Stimulated activated CD4-positive, alpha-beta T cell treated with anti-CD3 and anti-CD28 coated beads, Interleukin-1b, Interleukin-23, amount 100 ng/mL, for 1 hour (primary cell): ENCODE results near the gene MCAM.

Experiments
- DNase-seq, 2 donors: peaks; one replicate each; pipeline ENCODE4 v3.0.0-alpha.2; 2020; ENCODE audit warnings: low read depth in 2 of 2

Gene MCAM

GRCh38 chr11:119306373-119306890, 10.5 kb downstream of the MCAM start:
- no peak for DNase-seq

- DNase-seq, result no peak
Measured at GRCh38 chr11:119305556-119306372, 11.2 kb downstream of the MCAM start.

GRCh38 chr11:119303227-119303718, 13.7 kb downstream of the MCAM start:
- no peak for DNase-seq

GRCh38 chr11:119300198-119300964, 16.5 kb downstream of the MCAM start:
- no peak for DNase-seq

GRCh38 chr11:119299416-119299815, 17.5 kb downstream of the MCAM start:
- DNase-seq, result no peak

- no peak for DNase-seq
Measured at GRCh38 chr11:119298726-119299125, 18.2 kb downstream of the MCAM start.

- no peak for DNase-seq
Measured at GRCh38 chr11:119297938-119298337, 19.0 kb downstream of the MCAM start.

GRCh38 chr11:119295178-119295577, 21.8 kb downstream of the MCAM start:
- no peak for DNase-seq

GRCh38 chr11:119293461-119293860, 23.5 kb downstream of the MCAM start:
- DNase-seq, result no peak

- DNase-seq, result no peak
Measured at GRCh38 chr11:119290894-119291497, 25.9 kb downstream of the MCAM start.

GRCh38 chr11:119288219-119288618, 28.7 kb downstream of the MCAM start:
- no peak for DNase-seq

GRCh38 chr11:119285431-119285830, 31.5 kb downstream of the MCAM start:
- DNase-seq, result no peak

- DNase-seq, result no peak
Measured at GRCh38 chr11:119284344-119285157, 32.4 kb downstream of the MCAM start.

- DNase-seq, result no peak
Measured at GRCh38 chr11:119282495-119282894, 34.4 kb downstream of the MCAM start.

- no peak for DNase-seq
Measured at GRCh38 chr11:119277660-119278059, 39.3 kb downstream of the MCAM start.

- DNase-seq, result no peak
Measured at GRCh38 chr11:119273721-119274120, 43.2 kb downstream of the MCAM start.

- no peak for DNase-seq
Measured at GRCh38 chr11:119267645-119268044, 49.3 kb downstream of the MCAM start.

GRCh38 chr11:119266517-119267255, 50.2 kb downstream of the MCAM start:
- no peak for DNase-seq

- DNase-seq, result no peak
Measured at GRCh38 chr11:119266063-119266462, 50.9 kb downstream of the MCAM start.

GRCh38 chr11:119263352-119263940, 53.5 kb downstream of the MCAM start:
- DNase-seq, result no peak
